ENCODE results near the gene SLC1A7.
A peak's percentile ranks its signal among the peaks of the same experiment; 100 is the strongest.

The SLC1A7 gene

DNA sequence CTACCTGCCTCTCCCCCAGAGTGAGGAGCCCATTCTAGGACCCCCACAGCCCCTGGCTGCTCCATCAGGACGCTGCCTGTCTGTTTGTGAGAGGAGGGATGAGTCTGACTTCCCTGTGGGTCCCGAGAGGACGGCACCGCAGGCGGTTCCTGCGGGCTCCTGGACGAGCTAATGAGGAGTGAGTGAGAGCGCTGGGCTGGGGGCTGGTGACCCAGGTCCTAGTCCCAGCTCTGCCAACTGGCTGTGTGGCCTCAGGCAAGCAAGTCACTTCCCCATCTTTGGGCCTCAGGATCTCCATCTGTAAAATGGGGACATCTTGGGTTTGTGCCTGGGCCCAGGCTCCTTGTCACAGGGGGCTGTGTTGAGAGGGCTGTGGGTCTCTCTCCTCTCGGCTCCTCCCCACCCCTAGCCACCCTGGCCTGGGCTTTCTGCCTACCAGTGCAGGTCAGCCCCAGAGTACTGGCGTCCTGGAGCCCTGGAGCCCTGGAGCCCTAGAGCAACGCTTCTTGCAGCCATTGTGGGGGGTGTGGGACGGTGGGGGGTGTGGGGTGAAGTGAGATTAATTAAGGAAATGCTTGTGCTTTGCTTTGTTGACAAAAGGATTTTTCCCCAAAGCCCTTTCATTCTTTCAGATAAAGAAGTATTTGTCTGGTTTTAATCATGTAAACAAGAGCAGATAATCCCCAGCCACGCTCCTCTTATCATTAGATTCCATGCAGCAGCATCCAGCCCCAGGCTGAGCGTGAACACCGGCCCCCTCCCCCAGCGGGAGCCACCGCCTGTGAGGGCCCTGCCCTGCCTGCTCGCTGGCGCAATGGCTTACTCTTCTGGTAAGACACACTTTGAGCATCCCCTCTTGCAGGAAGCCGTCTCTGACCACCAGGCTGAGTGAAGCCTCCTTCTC lies 26.8 kb downstream of the SLC1A7 start:
- DNase-seq, result no peak

DNA sequence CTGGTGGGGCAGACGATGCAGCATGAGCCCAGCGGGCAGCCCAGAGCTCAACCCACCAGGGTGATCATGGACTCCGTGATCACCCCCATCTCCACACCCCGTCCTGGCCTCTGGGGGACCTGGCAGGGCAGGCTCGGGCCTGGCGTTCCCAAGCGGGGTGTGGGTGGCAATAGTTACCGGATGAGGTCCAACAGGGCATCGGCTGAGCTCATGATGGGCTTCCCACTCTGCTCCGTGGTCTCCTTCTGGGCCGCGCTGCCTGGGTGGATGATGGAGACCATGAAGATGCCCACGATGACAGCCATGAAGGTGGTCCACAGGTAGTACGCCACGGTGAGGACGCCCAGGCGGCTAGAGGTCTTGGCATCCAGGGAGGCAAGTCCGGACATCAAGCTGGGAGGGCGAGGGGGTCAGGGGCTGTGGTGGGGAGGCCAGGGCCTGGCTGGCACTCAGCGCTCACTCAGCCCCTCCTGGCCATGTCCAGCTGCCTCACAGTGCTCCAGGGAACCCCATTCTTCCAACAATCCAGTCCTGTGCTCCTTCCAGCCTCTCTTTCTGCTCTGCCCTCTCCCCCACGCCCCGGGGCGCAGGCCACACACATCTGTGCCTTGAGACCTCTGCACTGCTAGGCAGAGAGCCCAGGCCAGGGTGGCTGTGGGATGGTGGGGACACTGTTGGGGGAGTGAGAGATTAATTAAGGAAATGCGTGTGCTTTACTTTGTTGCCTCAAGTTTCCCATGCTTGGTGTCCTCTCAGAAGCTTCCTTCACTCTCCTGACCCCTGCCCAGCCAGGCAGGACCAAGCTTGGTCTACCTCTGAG lies 27.6 kb downstream of the SLC1A7 start:
- no peak for DNase-seq

DNA sequence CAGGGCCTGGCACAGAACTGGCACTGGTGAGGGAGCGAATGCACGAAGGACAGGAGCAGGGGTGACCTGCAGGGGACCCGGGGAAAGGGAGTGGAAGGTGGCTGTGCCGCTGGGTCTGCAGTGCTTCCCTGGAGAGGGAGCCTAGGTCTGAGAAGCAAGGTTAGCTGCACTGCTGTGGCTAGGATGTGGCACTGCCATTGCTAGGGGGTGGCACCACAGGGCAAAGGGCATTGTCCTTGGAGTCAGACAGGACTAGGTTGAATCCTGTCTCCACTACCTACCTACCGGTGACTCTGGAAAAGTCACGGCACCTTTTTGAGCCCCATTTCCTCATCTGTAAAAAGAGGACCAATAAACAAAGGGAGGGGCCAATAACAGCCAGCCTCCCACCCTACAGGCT lies 28.3 kb downstream of the SLC1A7 start:
- no peak for DNase-seq

DNA sequence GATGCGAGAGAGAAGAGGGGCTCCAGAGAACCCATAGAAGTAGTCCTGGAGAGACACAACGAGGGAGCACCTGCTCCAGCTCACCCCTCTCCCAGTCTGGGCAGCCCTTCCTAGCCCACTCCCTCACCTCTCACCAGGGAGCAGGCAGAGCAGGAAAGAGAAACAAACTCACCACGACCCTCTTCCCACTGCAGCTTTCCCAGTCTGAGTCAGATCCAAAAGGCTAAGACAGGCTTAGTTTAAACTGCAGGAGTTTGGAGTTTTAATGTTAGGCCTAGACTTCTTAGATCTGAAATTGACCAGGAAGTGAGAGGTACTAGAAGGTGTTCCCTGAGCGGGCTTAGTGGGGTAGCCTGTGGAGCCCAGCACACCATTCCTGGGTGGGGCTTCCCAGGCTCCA lies 29.6 kb downstream of the SLC1A7 start:
- DNase-seq, result no peak

DNA sequence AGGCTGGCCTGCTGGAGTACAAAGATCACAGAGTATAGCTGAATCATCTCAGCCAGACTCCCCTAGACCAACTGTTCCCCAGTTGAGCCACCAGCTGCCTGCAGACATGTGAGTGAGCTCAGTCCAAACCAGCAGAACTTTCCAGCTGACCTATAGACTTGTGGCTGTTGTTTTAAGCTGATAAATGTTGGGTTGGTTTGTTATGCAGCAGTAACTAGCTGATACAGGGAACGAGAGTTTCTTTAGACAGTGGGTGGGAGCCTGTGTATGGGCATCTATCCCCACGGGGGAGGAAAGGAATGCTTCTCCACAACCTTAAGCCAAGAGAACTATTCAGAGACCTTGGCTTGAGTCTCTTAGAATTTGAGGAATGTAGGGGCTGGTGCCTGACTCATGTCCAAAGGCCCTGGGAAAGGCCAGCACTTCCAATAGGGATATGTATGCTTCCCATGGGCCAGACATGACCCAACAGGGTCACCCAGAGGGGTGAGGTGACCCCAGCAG lies 30.1 kb downstream of the SLC1A7 start:
- DNase-seq, result no peak

DNA sequence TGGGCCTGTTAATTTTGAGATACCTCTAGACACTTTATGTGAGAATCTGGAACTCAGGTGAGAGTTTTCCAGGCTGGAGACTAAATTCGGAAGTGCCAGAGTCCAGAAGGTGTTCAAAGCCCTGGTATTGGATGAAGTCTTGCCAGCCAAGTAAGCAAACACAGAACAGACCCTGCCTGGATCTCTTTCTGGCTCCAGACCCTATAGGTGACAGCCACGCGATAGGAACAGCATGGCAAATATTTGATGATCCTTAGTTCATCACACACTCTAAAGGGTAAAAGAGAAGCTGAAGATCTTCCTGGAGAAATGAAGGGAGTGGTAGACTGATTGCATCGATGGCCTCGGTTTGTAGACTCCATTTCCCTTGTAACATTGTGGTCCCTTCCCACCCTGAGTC lies 30.7 kb downstream of the SLC1A7 start:
- DNase-seq, result no peak

DNA sequence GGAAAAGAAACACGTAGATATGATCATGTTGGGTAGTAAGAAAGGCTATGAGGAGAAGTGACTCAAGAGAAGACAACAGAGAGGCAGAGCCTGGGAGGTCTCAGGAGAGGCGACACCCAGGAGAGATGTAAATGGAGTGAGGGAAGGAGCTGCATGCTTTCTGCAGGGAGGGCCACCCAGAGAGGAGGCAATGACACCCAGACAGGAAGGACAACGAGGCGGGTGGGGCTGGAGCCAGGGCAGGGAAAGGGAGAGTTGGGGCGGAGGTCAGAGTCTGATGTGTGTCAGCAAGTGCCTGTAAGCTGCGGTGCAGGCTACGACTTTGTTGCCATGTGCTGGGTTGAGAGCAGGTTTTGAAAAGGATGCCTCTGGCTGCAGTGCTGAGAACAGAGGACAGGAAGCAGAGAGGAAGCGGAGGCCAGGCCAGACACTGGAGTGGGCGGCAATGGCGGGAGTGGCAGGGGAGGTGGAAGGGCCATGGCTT lies 31.3 kb downstream of the SLC1A7 start:
- no peak for DNase-seq

DNA sequence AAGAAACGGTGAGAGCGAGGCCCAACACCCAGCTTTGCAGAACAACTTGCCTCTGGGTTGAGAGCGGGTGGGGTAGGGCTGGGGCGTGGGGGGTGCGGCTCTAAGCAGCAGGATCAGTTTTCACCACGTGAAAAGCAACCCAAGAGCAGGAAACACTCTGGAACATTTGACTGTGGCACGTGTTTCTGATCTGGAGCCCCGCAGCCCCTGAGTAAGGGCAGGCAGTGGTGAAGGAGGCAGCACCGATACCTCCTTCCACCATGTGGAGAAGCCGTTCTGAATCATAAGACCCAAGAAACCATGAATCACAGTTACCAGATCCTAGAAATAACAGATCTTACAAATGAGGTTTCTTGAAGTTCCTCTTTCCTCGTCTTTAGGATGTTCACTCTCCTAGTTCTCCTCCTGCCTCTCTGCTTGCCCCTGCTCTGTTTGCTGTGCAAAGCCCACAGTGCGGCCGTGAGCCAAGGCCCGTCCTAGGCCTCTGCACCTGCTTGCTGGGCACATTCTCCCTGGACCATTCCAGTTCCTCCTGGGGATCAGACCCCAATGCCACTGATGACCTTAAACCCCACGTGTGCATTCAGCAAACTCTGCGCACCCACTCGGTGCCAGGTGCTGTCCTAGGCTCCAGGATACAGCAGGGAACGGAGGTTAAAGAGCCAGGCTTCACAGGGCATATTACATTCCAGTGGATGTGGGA lies 31.9 kb downstream of the SLC1A7 start:
- no peak for DNase-seq

DNA sequence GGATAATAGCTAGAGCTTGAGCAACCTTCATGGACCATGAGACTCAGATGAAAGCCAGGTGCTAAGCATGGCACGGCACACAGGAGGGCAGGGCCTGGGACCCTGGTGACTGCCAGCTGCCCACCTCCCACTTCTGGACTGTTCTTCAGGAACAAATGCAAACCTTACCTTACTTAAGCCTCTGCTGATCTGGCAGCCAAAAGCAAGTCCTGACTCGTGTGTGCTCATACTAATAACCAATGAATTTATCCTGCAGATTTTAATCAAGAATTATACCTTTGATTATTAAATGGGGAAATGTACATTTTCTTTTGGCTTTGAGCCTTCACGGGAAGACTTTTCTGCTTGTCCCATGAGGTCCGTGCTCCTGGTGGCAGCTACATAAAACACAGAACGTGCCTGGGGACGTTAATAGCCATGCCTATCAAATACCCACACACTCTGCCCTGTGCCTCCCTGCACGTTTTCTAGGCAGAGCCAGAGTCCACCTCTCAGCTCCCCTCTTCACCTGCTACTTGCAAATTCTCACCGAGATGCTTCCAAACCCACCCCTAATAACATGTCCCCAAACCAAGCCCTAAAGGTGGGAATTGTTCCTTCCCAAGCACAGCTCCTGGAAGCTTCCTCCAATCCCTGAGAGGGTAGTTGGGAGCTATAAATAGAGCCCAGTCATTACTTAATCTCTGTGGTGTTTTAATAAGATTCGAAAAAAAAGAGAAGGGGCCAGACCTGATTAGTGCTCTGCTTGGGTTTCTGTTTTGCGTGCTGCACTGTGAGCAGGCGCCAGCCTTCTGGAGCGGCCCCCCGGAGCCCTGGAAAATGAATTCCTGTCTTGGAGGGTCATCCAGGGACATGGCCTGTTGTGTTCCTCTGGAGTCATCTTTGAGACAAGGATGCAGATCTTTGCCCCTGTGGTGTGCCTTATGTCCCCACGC lies 33.5 kb downstream of the SLC1A7 start:
- no peak for DNase-seq

DNA sequence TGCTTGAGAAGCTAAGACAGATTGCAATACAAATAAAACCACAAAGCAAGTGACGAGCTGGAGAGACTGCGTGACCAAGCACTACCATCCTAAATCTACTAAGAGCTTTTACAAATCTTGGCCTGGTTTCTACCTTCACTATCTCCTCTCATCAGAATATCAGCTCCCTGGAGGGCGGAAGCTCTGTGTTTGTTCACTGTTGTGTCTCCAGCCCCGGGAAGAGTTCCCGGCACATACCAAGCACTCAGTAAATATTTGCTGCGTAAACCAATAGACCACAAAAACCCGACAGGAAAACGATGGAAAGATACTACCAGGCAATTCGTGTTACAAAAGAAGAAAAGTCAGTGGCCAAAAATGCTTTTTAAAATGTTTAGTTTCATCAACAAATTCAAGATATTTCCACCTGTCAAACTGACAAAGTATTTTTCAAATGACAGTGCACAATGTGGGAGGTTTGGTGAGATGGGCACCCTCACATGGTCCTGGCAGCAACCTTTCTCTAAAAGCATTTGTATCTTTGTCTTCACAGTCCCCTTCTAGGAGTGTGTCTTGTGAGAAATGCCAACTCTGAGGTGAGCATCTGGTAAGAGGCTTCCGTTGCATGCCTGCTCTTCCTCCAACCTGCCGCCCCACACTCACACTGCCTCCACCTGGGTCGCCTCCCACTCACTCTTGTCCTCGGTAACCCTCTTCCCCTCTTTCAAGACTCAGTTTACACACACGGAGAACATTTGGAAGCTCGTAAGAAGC lies 34.7 kb downstream of the SLC1A7 start:
- peak; percentile 53 for DNase-seq

DNA sequence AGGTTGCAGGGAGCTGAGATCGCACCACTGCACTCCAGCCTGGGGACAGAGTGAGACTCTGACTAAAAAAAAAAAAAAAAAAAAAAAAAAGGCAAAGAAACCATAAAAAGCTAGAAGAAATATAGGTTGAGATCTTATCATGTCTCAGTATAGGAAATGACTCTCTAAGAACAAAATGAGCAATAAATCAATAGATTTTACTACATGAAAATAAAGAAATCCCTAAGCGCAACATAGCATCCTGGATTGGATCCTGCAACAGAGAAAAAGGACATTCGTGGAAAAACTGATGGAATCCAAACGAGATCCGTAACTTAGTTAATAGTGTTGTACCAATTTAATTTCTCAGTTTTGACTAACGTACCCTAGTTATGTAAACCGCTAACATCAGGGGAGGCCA lies 35.3 kb downstream of the SLC1A7 start:
- DNase-seq, result no peak

DNA sequence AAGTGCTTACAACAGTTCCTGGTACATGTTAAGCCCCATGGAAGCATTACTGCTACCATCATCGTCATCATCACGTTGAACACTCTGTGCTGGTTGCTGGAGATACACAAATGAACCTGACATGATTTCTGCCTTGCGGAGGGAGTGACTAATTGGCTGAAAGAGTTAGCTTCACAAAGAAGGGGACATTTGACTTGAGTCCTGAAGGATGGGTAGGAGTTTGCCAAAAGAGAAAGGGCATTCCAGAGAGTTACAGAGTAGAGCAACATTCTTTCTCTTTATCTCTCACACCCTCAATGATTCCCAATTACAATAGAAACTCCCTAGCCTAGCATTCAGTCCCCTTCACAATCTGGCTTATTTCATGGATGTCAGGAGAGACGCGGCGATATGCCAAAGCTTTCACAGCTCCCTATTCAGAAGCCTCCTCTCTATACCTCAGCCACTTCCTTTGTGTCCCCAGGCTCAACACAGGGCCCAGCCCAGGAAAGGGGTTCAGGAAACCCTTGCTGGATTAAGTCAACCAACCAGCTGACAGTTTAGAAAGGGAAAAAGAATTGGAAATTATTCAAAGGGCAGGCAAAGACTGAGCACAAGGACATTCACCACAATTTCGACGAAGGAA lies 38.0 kb downstream of the SLC1A7 start:
- no peak for DNase-seq

DNA sequence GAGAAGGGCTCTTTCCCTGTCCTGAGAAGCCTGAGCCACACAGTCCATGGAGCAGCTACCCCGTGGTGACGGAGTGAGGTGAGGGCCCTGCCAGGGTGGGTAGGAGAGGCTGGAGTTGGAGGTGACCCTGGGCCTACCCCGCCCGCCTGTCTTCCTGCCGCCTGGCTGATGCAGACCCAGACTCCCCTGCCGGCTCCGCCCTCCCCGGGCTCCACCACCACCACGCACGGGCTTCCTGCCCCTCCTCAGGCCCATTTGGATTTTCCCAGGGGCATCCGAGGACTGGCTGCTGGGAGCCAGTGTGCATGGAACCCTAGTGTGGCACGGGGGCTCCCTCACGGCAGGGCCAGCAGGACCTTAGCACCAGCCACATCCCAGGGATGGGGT lies 47.9 kb downstream of the SLC1A7 start:
- no peak for DNase-seq

DNA sequence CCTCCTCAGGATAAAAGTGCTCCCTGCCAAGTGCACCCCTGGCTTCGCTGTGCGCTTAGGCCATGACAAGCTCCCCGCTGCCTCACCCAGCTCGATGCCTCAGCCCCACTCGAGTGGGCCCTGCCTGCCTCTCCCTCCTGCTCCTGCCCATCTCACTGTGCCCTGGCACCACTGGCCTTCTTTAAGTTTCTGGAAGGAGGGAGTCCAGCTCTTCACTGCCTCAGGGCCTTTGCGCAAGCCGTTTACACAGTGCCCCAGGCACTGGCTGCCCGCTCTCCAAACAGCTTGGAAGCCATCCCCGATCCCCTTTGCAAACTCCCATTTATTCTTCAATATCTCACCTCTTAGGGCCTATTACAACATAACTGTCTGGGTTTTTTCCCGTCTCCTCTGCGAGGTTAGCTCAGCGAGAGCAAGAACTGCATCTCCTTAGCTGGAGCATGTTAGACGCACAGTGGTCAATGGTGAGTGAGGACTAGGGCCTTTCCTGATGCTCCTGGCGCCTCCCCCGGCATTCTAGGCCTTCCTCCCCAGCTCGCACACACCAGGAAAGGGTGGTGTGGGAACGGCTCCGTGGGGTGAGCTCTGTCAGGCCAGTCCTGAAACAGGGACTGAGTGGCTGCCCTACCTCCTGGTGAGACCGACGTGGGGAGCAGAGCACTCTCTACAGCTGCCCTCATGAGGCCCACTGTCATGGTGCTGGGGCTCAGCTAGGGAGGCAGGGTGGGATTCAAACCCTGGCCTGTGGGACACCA lies 48.5 kb downstream of the SLC1A7 start:
- DNase-seq, result no peak

DNA sequence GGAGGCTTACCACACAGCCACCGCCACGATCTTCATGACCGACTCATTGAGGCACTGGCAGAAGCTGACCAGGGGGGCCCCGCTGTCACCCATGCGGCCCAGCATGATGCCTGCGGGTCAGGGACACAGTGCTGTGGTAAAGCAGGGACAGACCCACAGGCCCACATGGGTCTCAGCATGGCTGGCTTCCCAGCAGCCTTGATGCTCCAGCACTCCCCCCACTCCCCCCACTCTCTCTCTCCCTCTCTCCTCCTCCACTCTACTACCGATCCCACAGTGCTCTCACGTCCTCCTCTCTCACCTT lies 49.0 kb downstream of the SLC1A7 start:
- DNase-seq, result no peak

DNA sequence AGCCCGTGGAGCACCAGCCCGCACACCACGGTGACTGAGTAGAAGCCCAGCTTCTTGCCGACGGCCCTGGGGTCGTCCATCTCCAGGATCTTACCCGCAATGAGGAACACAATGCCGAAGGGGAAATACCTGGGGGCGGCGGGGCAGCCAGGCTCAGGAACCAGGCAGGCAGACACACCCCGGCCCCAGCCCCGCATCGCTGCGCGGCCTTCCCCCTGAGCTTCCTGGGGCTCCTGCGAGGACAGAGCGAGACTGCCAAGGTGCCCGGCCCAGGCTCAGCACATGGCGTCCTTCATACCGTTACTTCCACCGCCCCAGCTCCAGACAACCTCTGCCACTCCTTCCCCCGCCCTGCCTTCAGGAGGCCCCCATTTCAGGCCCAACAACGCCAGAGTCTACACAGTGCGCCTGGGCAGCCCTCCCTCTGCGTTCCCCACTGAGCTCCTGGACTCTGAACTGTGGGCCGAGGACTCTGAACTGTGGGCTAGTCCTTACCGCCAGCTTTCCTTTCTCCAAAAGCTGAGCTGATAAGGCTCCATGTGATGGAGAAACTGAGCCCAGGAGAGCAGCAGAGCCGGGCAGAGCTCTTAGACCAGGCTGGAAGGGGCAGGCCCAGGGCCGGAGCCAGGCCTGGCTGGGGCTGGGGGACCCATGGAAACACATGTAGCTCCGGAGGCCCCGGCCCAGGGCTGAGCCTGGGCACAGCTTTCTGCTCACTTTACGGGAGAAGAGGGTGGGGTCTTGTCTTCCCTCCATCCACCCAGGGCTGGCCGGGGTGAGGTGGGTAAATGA lies 49.6 kb downstream of the SLC1A7 start:
- DNase-seq, result no peak

DNA sequence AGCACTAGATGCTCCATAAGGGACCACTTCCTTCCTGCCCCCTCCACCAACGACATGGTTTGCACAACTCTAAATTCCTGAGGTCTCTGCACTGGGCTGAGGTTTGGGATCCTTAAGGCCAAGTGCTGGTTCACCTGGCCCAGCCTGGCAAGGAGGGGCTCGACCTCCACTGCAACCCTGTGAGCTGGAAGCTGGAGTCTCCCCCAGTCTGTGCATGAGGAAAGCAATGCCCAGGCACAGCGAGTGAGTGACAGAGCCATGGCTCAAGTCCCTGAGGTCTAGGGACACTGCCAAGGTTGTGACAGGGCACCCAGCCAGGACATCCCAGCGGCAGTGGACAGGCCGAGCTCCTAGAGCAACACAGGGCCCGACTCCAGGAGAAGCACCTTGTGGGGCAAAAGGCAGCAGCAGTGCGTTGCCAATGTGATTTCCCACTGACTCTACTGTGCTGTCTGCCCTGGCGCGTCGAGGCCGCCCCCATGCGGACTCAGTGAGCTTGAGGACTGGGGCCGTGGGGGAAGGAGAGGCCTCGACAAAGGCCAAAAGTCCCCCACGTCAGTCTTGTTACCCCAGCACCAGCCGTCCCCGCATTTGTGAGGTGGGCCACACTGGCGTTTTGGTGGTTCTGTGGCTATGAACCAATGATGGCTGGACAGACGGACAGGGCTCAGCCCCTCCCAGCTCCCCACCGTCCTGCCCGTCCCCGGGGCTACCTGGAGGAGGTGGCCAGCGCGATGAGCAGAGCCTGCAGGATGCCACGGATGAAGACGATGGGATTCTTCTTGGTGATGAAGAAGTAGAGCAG lies 50.4 kb downstream of the SLC1A7 start:
- no peak for DNase-seq
